Right hindlimb (tissue), 1 donor: ENCODE measurements around the gene MIF4GD.
A peak's percentile ranks its signal among the peaks of the same experiment; 100 is the strongest.
"Not testable (repeated sequence)": the region's sequence is repeated elsewhere in the genome, so short reads cannot be mapped to it uniquely, and the experiment has no call there.

Experiments used
- DNase-seq: peaks from one replicate; pipeline ENCODE4 v3.0.0-alpha.2; 2018

The MIF4GD gene

DNA sequence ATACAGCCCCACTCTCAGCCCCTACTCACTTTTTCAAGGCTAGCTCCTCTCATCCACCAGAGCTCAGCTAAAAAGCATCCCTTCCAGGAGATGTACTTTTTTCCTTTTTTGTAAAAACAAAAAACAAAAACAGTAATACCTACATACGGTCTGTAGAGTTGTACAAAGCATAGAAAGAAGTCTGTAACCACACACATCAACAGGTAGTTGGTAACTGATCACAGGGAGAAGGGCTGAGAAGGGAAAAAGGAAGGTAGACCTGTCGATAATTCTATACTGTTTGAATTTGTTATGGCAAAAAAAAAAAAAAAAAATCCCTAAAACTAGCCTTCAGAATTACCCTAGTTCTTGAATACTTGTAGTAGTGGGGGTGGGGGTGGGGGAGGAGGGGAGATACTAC is 17.3 kb upstream of the MIF4GD start:
- no peak for DNase-seq

DNA sequence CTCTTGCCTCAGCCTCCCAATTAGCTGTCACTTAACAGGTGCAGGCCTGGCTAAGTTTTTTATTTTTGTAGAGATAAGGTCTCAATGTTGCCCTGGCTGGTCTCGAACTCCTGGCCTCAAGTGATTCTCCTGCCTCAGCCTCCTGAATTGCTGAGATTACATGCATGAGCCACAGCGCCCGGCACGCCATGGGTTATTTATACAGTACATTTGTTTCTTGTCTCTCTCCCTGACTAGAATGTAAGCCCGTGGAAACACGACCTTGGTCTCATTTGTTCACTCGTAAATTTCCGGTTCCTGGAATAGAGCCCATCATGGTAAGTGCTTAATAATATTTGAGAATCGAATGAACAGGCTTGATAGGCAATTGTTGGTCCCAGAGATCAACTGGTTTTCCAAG is 16.2 kb upstream of the MIF4GD start:
- no peak for DNase-seq

DNA sequence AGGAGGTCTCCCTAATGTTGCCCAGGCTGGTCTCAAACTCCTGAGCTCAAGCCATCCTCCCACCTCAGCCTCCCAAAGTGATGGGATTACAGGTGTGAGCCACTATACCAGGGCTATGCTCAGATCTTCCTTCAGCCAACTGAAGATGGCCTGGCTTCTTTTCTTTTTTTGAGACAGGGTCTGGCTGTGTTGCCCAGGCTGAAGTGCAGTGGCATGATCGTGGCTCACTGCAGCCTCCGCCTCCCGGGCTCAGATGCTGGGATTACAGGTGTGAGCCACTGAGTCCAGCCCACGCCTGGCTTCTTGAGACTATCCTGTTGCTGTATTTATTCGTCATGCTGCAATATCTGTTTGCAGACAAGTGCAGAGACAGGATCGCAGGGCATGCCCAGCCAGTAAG is 14.1 kb upstream of the MIF4GD start:
- DNase-seq: no peak

DNA sequence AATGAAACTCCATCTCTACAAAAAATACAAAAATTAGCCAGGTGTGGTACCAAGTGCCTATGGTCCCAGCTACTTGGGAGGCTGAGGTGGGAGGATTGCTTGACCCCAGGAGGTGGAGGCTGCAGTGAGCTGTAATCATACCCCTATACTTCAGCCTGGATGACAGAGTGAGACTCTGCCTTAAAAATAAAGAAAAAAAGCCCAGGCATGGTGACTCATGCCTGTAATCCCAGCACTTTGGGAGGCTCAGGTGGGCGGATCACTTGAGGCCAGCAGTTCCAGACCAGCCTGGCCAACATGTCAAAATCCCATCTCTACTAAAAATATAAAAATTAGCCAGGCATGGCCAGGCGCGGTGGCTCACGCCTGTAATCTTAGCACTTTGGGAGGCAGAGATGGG is 9.2 kb upstream of the MIF4GD start:
- not testable (repeated sequence) for DNase-seq

DNA sequence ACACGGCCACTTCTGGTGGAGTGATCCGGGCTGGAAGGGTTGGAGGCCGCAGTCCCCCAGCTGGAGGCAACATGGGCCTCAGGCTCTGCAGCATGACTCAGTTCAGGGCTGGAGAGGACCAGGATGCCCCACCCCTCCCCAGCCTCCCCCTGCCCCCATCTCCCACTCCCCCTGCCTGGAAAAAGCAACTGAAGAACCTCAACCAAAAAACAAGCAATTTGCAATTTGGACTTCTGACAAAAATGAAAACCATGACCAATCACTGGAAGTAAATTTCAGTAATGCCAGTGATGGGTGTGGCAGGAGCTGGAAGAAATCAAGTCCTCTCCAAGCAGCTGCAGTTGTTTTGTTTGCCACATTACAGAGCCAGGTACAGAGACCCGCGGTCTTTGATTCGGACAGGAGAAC is 6.6 kb upstream of the MIF4GD start:
- DNase-seq: no peak

DNA sequence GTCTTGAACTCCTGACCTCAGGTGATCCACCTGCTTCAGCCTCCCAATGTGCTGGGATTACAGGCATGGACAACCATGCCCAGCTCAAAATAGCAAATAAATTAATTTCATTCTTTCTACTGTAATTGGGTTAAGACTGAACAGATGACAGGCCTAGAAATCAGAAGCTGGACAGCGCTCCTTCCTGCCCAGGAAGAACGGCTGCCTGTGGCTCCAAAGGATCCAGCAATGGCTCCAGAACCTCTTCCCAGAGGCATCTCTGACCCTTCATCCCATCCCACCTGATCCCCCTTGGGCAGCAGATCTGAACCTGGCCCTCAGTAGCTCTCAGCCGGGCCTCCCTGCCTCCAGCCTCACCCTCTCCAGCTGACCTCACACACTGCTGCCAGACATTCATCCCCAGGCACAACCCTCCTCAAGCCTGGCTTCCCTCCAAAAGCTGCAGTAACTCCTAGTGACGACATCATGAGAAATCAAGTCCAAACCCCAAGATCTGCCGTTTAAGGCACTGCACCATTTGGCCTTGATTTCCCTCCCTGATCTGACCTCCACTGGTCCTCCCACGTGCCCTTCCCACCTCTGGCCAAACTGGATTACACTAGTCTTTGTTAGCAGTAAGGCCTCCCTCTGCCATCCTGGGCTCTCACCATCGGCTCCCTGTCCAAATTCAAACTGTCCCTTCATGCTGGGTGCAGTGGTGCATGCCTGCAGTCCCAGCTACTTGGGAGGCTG is 3.1 kb upstream of the MIF4GD start:
- no peak for DNase-seq

DNA sequence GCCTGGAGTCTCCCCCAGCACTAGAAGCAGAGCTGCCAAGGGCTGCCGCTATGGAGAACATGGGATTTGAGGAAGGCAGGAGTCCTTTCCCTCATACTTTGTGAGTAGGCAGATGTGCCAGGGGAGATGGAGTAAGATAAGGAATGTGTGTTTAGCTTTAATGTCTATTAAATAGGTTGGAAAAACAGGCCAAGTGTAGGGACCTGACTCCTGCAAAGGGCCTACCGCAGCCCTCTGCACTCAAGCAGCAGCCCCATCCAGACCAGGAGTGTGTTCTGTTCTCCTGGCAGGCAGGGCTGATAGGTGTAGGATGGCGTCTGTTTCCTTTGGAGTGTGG is 1.8 kb upstream of the MIF4GD start:
- no peak for DNase-seq

DNA sequence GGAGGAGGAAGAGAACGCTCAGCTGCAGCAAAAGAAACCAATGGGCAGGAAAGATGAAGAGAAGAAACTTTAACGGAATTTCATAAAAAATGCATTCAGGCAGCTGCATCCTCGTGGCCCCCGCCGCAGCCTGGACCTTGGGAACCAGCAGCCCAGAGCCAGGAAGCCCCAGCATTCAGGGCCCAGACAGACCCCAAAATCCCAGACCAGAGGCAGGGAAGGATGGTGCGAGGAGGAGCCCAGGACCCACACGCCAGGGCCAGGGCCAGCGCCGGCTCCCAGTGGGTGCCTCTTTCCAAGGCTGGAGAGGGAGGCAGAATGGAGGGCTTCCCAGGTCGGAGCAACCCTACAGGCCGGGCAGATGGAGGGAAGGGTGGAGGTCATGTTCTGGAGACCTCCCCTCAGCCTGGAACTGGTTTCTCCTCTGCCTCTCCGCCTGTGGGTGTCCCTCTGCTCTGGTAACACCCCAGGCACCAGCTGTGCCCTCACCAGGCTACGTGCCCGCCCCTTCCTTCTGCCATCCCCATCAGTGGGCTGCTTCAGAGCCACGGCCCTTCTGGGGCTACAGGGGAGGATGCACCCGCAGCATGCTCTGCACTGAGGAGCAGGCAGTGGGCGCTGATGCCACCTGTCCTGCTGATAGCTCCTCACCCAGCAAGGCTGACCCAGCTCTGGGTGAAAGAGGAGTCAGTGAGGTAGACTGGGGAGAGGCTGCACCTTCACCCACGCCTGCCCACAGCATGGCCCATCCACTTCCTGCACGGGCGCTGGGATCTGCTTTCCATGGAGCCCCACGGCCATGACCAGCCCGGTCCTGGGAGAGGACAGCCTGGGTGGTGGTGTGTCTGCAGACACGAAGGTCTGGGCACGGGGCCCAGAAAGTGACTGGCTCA is 1.2 kb upstream of the MIF4GD start:
- DNase-seq: no peak

DNA sequence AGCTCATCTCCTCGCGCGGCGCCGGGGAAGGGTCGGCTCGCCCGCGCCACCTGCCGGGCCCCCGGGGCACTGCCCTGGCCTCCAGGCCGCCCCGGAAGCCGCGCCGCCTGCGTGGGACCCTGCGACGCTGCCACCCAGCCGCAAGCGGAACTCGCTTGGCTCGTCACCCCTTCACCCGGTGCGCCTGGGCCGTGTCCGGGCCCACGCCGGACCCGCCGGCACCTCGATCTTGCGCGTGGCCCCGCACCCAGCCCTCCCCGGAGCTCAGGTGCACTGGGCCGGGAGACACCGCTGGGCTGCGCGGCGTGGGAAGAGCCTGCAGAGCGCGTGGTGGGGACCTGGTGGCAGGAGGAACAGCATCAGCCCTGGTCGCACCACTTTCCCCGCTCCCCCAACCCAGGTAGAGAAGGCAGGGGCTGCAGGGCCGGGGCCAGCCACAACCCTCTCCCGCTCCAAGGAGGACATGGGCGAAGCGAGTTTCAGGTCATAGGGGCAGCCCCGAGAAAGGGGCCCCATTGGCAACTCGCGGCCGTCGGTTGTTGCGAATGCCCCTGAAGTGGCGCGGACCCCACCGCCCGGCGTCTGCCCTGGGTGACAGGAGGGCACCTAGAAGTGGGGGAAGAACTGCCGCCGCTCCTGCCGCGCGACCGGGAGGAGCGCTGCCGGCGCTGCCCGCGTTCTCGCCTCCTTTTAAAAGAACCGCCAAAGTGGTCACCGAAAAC is 363 bp upstream of the MIF4GD start:
- DNase-seq: peak; percentile 83

DNA sequence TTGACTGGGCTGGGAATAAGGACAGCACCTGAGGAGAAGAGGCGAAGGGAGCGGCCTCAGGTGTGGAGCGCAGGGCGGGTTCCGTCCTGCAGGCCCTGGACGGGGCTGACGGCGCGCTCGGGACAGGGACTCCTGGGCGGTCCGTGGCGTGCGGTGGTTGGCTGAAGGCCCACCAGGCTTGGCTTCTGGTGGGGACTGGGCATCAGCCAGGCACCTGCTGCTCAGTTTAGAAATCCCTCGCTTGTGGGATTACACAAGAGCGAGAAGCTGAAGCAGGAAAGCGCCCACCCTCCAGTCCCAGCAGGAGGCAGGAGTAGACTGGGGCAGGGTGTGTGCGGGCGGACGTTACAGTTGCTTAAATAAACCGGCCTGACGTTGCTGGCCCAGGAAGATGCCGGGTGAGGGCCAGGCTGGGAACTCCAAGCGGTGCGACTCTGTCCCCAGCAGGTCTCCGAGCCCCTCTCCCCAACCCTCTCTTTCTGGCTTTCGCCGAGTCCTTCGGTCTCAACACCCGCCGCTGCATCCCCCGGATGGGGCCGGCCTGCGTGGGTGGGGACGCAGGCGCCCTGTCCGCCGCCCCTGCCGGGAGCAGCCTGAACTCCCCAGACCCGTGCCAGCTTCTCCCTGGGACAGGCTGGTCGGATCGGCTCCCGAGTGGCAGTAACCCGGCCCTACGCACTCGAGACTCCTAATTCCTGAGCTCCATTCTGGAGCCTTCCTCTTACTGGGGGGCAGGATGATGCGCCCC is 639 bp downstream of the MIF4GD start:
- DNase-seq: peak; percentile 77

DNA sequence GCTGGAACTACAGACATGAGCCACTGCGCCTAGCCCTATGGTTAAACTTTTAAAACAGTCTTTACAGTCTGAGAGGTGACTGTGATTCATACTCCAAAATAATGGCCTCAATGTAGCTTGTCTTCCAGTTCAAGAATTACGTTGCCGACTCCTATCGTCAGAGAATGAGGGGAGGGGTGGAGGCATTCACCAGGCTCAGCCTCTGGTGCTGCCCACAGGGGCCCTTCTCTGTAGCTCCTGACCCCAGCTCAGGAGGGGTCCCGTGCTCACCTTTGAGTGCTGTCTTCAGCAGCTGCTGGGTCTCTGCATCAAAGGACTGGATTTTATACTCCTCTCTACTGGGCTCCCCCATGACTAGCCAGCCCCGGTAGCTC is 1.2 kb downstream of the MIF4GD start:
- no peak for DNase-seq

DNA sequence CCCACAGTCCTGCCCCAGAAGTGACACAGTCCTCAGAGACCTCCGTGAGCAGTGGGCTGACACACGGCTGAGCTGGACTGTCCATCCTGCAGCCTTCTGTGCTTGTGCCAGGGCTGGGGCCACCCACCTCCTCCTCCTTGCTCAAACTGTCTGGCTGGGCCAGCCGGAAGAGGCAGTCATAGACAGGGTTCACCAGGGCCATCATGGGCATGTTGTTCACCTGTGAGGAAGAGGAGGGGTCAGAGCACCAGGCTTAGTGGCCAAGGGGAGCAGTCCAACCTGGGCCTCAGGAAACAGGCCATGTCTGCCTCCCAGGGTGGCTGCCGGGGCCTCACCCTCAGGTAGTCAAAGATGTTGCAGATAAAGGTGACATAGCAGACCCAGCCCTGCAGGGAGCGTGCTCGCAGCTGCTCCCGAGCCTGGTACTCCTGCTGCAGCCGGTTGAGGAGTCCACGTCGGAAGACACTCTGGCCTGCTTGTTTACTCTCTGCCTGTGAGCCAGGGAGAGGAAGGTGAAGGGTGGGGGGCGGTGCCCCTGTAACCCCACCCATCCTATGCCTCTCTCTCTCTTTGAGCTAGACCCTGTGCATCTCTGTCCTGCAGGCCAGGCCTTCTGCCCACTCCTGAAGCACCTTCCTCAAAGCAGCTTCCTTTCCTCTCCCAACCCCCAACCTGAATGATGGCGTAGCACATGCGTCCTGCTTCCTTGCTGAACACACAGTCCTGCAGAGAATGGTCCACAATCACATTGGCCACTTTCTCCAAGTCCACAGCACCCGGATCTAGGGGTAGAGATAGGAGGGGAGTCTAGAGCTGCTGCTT is 3.4 kb downstream of the MIF4GD start:
- DNase-seq: no peak

DNA sequence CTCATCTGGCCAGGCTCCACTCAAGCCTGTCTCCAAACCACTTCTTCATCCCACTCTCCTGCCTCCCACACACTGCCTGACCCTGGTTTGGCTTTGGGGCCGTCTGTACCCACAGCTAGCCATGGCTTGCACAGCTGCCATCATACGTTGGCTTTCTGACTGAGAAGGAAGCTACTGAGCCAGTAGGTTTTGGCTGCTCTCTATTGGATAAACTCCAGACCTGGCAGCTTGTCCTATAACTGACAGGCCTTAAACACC is 3.9 kb downstream of the MIF4GD start:
- DNase-seq: no peak

DNA sequence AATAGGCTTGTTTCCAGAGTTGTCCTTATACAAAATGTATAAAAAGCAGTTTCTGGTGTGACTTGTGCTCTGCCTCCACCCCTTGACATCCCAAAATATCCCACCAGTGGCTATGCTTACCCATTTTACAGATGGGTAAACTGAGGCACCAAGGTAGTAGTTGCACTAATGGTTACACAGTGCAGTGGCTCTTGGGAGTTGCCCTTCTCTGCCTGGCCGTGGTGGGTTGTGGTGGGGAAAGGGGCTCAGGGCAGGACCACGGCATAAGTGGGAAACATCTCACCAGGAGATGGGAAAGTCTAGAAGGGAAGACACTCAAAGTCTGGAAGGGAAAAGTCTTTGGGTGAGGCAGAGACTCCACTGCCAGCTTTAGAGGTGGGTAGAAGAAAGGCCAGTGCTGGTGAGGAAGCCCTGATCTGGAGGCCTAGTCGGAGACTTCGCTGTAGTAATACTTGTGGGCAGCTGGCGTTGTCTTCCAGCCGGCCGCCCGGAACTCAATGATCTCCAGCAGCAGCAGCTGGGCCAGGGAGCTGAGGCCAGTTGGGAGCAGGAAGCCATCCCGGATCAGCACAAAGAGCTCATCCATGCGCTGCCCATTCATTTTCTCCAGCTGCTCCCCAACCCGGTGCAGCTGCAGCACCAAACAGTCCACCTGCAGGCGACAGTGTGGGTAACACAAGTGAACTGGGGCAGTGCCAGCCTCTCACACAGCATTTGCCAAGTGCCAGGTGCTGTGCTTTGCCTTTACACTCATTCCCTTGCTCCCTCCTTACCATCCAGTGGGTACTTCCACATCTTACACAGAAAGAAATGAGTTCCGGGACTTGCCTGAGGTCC is 4.5 kb downstream of the MIF4GD start:
- peak; percentile 53 for DNase-seq

DNA sequence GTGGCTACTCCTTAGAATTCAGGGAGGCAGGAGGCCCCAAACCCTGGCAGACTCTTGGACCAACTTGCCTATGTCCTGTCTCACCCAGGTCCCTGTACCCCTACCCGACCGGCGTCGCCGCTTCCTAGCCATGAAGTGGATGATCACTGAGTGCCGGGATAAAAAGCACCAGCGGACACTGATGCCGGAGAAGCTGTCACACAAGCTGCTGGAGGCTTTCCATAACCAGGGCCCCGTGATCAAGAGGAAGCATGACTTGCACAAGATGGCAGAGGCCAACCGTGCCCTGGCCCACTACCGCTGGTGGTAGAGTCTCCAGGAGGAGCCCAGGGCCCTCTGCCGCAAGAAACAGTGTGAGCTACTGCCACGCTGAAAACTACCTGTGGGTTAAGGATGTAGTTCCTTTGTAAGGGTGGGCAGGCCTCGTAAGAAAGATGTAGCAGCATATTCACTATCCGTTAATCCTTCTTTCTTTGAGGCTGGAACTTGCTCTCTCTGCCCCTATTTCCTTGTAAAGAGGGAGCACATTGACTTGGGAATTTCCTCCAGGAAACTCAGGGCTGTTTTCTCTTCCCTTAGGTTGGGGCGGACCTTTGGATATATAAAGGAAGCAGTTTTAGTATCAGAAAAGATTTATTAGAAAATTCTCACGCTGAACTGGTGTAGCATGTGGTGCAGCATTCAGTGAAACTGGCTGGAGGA is 5.3 kb downstream of the MIF4GD start:
- DNase-seq: no peak

DNA sequence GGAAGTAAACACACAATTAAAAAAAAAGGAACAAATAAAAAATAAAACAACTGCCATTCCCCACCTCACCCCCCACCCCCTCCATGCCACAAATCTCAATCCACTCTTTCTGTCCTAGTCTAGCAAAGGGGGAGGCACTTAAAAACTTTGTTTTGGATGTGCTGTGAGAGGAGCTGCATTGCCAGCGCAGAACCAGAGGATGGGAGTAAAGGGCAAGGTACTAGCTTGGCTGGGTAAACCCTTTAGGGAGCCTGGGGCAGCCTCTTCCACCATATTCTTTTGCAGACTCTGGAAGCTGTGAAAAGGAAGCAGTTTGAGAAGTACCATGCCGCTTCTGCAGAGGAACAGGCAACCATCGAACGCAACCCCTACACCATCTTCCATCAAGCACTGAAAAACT is 8.0 kb downstream of the MIF4GD start:
- no peak for DNase-seq

DNA sequence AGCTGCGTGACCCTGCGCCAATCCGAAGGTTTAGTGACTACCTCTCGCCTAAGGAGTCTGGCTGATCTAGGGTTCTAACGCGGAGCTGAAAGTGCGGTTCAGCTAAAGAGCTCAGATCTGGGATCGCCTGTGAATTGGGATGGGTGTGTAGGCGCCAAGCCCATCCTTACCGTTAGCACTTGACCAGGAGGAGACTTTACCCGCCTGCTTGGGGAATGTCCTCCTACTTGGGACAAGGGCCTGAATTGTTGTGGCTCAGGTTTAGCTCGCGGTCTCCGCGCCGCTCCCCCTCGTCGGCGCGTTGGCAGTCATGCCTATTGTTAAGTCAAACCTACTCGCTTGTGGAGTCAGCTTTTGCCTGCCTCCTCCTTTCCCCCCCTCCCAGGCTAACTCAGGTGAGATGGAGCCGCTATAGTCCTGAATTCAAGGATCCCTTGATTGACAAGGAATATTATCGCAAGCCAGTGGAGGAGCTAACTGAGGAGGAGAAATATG is 8.9 kb downstream of the MIF4GD start:
- no peak for DNase-seq

DNA sequence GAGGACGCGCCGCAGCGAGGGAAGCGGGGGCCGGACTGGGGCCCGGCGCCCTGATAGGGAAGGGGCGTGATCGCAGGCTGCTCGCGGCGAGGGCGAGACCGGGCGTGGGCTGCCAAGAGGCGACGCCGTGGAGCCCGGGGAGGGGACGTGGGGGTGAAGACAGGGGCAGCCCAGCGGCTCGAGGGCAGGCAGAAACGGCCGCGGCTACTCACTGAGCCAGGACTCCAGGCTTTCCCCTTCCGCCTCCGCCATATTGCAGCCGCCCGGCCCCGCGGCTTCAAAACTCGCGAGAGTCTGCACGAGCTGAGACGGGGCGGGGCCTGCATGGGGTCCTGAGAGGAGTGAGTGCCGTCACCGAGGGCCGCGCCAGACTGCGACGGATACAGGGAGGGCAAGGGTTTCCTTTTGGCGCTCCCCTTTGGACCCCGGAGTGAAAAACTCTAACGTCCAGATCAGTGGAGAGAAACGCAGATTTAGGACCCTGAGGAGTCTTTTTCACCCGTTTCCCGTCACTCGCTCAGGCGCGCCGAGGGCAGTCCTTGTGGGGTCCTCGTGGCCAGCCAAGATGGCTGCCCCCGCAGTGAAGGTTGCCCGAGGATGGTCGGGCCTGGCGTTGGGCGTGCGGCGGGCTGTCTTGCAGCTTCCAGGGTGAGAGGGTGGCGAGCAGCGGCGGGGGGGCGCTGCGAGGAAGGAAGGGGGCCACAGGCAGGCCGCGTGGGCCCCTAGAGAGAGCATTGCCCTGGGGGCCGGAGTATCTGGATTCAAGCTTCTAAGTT is 9.5 kb downstream of the MIF4GD start, which contains the start of the genes GGA3 and MRPS7:
TSS of gene GGA3 (minus strand) at position 271 of the 776 bp plus-strand sequence. CDS start at position 252, 19 bp downstream.
TSS of gene MRPS7 (plus strand) at position 544 of the 776 bp plus-strand sequence. CDS start at position 566, 22 bp downstream.
- DNase-seq: peak; percentile 97

DNA sequence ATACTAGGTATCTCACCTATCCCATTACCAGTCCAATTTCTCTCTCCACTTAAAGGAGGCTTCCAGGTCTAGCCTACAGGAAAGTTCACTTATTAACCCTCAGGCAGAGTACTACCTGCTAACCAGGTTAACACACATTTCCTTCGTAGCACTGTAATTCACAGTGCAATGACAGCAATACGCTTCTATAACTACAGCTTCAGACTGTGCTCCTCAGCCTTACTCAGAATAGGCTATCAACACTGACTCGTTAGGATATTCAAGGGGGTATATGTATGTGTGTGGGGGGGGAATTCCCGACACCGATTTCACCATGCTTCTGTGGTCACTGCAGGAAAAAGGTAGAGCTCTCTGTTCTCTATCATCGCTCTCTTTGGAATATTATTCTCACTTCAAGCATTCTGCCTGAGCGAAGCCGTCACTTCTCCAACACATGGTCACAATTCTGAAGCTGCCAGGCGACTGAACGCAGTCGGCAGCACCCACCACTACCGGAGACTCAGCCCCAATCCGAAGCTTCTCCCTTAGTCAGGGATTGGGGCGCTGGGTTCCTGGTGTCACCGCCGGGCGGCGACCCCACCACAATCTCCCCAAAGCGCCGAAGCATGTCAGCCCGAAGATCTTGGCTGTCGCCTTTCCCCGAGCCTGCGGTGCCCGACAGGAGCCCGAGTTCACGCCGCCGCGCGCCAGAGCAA is 10.2 kb downstream of the MIF4GD start:
- peak; percentile 25 for DNase-seq
